DOHH2 (cell line): ENCODE results near the gene PSMA3.

Experiments used
- EZH2phosphoT487 ChIP-seq: fragments of 200-600 bp; sonication (generic); IDR thresholded peaks from 2 replicates; pipeline ENCODE4 v1.6.1; 2017; ENCODE audit warnings: borderline replicate concordance, mild to moderate bottlenecking, antibody characterized with exemption, low read length, moderate library complexity, mixed read lengths
- TF ChIP-seq, protein P1 (sequence below): fragments of 200-600 bp; sonication (generic); IDR thresholded peaks from one replicate; pipeline ENCODE4 v1.5.1; 2014; ENCODE audit warnings: antibody characterized with exemption, mild to moderate bottlenecking, low read depth, low read length; ENCODE audit not compliant: poor library complexity, severe bottlenecking

DNA sequence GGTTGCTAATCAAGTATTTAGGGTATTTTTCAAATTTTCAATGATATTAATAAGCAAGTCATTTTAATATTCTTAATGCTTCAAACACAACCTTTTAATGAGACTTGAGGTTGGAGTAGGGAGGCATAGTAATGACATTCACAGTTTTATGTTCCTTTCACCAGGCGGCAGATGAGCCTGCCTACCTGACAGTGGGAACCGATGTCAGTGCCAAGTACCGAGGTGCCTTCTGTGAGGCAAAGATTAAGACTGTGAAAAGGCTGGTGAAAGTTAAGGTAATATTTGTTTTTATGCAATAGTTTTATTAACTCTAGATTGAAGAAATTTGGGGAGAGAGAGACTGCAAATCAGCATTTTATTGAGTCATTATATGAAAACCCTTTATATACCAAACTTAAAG lies 56.8 kb downstream of the PSMA3 start:
- TF ChIP-seq, protein P1, sequence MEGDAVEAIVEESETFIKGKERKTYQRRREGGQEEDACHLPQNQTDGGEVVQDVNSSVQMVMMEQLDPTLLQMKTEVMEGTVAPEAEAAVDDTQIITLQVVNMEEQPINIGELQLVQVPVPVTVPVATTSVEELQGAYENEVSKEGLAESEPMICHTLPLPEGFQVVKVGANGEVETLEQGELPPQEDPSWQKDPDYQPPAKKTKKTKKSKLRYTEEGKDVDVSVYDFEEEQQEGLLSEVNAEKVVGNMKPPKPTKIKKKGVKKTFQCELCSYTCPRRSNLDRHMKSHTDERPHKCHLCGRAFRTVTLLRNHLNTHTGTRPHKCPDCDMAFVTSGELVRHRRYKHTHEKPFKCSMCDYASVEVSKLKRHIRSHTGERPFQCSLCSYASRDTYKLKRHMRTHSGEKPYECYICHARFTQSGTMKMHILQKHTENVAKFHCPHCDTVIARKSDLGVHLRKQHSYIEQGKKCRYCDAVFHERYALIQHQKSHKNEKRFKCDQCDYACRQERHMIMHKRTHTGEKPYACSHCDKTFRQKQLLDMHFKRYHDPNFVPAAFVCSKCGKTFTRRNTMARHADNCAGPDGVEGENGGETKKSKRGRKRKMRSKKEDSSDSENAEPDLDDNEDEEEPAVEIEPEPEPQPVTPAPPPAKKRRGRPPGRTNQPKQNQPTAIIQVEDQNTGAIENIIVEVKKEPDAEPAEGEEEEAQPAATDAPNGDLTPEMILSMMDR: no peak
- TF ChIP-seq EZH2phosphoT487: no peak
